ENCODE data around the gene GGA3. TPM values are rescaled to one million over a fixed set of nuclear protein-coding genes. Genes with fewer than 3 reads are reported as not detected.

The GGA3 gene
- polyA plus RNA-seq, 1 donor (not counting 4 experiments of a cell fraction or from before 2014, with no cell fraction given), result 25.2 TPM

- H3K79me2 ChIP-seq (ENCODE audit: control insufficient read depth, insufficient read depth, low read length), result peaks cover 7% of the 10 kb centered on the region
- peak overlapping the region; percentile 93 for H3K9ac ChIP-seq (ENCODE audit: control insufficient read depth, extremely low read depth, insufficient read depth, low read length)
- peak overlapping the region; percentile 58 to 94 (median 89) for H3K4me3 ChIP-seq (ENCODE audit: control insufficient read depth in 2 of 3, extremely low read depth in 1 of 3, insufficient read depth in 2 of 3, low read depth in 1 of 3, low read length in 3 of 3)
- no peaks in the 10 kb centered on the region for H3K9me1 ChIP-seq (ENCODE audit: control insufficient read depth, extremely low read depth, insufficient read depth, low read length)
- no peaks in the 10 kb centered on the region for H3K9me3 ChIP-seq (ENCODE audit: control insufficient read depth, low read depth, low read length)
- no peak for DNase-seq (ENCODE audit: low read depth, low spot score)
- H3K27ac ChIP-seq (ENCODE audit: control insufficient read depth, insufficient read depth, low read length), result peak overlapping the region; percentile 96
- H2AFZ ChIP-seq (ENCODE audit: control insufficient read depth, low read length), result peak overlapping the region; percentile 98
- no peaks in the 10 kb centered on the region for H3K27me3 ChIP-seq (ENCODE audit: control insufficient read depth, extremely low read depth, insufficient read depth, low read length)
- H4K20me1 ChIP-seq (ENCODE audit: control insufficient read depth, extremely low read depth, insufficient read depth, low read length), result no peaks in the 10 kb centered on the region
- H3K4me2 ChIP-seq (ENCODE audit: control insufficient read depth, extremely low read depth, insufficient read depth, low read depth, low read length), result peak overlapping the region; percentile 91
- peaks cover 10% of the 10 kb centered on the region for H3K4me1 ChIP-seq (ENCODE audit: control insufficient read depth, extremely low read depth, insufficient read depth, low read length)
- H3K36me3 ChIP-seq (ENCODE audit: control insufficient read depth in 2 of 2, extremely low read depth in 1 of 2, insufficient read depth in 2 of 2, low read length in 2 of 2), result peaks cover 3 to 10% of the 10 kb centered on the region in 2 experiments
- no peak for FAIRE-seq
- dilution Hi-C loops (cut with MboI; ENCODE audit: extremely low pct_ligation_motif_present, low sequenced_read_pairs), result no loop called here
- TF ChIP-seq CTCF (optimal IDR thresholded peaks at IDR 0.05 in 1 of 3, IDR thresholded peaks at IDR 0.05 in 1 of 3, conservative IDR thresholded peaks at IDR 0.05 in 1 of 3; ENCODE audit: extremely low read depth in 1 of 3, insufficient read depth in 2 of 3, low read length in 3 of 3) (peak in 1 of 3 experiments; percentile 32), EZH2 (IDR thresholded peaks at IDR 0.05; ENCODE audit: low read length) (no peak)
These were observed 28.5 kb upstream of the GGA3 start for GRCh38 chr17:75289832-75290337.

GRCh38 chr17:75289115-75289831, 27.9 kb upstream of the GGA3 start, which contains the start of gene SLC25A19:
Gene SLC25A19 (minus strand): TSS chr17:75289433. CDS start chr17:75286764, 2,669 bp downstream.
- Histone ChIP-seq H3K36me3 (ENCODE audit: control insufficient read depth in 2 of 2, extremely low read depth in 1 of 2, insufficient read depth in 2 of 2, low read length in 2 of 2) (peaks cover 3 to 10% of the 10 kb centered on the region in 2 experiments), H3K27ac (ENCODE audit: control insufficient read depth, insufficient read depth, low read length) (peak within 1 kb of the TSS; percentile 96), H3K4me1 (ENCODE audit: control insufficient read depth, extremely low read depth, insufficient read depth, low read length) (peaks cover 10% of the 10 kb centered on the region), H4K20me1 (ENCODE audit: control insufficient read depth, extremely low read depth, insufficient read depth, low read length) (no peaks in the 10 kb centered on the region), H3K4me3 (ENCODE audit: control insufficient read depth in 2 of 3, extremely low read depth in 1 of 3, insufficient read depth in 2 of 3, low read depth in 1 of 3, low read length in 3 of 3) (peak within 1 kb of the TSS; percentile 58 to 94 (median 89)), H3K9ac (ENCODE audit: control insufficient read depth, extremely low read depth, insufficient read depth, low read length) (peak within 1 kb of the TSS; percentile 93), H3K27me3 (ENCODE audit: control insufficient read depth, extremely low read depth, insufficient read depth, low read length) (no peaks in the 10 kb centered on the region), H3K9me3 (ENCODE audit: control insufficient read depth, low read depth, low read length) (no peaks in the 10 kb centered on the region), H3K9me1 (ENCODE audit: control insufficient read depth, extremely low read depth, insufficient read depth, low read length) (no peaks in the 10 kb centered on the region), H3K79me2 (ENCODE audit: control insufficient read depth, insufficient read depth, low read length) (peaks cover 7% of the 10 kb centered on the region), H2AFZ (ENCODE audit: control insufficient read depth, low read length) (peak within 1 kb of the TSS; percentile 98), H3K4me2 (ENCODE audit: control insufficient read depth, extremely low read depth, insufficient read depth, low read depth, low read length) (peak within 1 kb of the TSS; percentile 91)
- DNase-seq (ENCODE audit: low read depth, low spot score) (peak; percentile 94), FAIRE-seq (peak; percentile 69)
- dilution Hi-C loops (cut with MboI; ENCODE audit: extremely low pct_ligation_motif_present, low sequenced_read_pairs), result no loop called here
- TF ChIP-seq EZH2 (IDR thresholded peaks at IDR 0.05; ENCODE audit: low read length) (no peak), CTCF (optimal IDR thresholded peaks at IDR 0.05 in 1 of 3, IDR thresholded peaks at IDR 0.05 in 1 of 3, conservative IDR thresholded peaks at IDR 0.05 in 1 of 3; ENCODE audit: extremely low read depth in 1 of 3, insufficient read depth in 2 of 3, low read length in 3 of 3) (peak in 1 of 3 experiments; percentile 43)
